Measurements from ENCODE around the gene ARPC5.

The ARPC5 gene

GRCh38 chr1:183589874-183590243 lies 45.7 kb downstream of the ARPC5 start:
- Histone ChIP-seq H3K9me3 (ENCODE audit: insufficient read depth, low read length, severe bottlenecking) (no peaks in the 10 kb centered on the region), H3K4me1 (ENCODE audit: insufficient read depth, low read length) (no peaks in the 10 kb centered on the region), H3K79me2 (ENCODE audit: insufficient read depth, low read length) (no peaks in the 10 kb centered on the region), H3K36me3 (ENCODE audit: insufficient read depth, low read length) (no peaks in the 10 kb centered on the region), H2AFZ (ENCODE audit: low read depth, low read length) (no peak overlapping the region), H3K4me3 (ENCODE audit: low read depth in 1 of 2, low read length in 2 of 2) (no peak overlapping the region), H3K9ac (ENCODE audit: low read depth, low read length) (no peak overlapping the region), H3K27me3 (ENCODE audit: insufficient read depth, low read length, poor library complexity) (no peaks in the 10 kb centered on the region), H3K4me2 (ENCODE audit: insufficient read depth, low read length) (no peak overlapping the region), H3K27ac (ENCODE audit: low read length) (no peak overlapping the region), H4K20me1 (ENCODE audit: insufficient read depth, low read length) (no peaks in the 10 kb centered on the region)
- DNase-seq (no peak), ATAC-seq (ENCODE audit: insufficient read depth, low read depth) (no peak)
- TF ChIP-seq EZH2 (IDR thresholded peaks at IDR 0.05; ENCODE audit: borderline replicate concordance, low read depth, low read length, severe bottlenecking): no peak
- no peak for TF ChIP-seq CTCF (IDR thresholded peaks at IDR 0.05; ENCODE audit: borderline replicate concordance, extremely low read depth, low read length, poor library complexity, severe bottlenecking)

- Histone ChIP-seq H2AFZ (ENCODE audit: low read depth, low read length) (no peak overlapping the region), H3K27ac (ENCODE audit: low read length) (no peak overlapping the region), H3K4me2 (ENCODE audit: insufficient read depth, low read length) (no peak overlapping the region), H3K4me1 (ENCODE audit: insufficient read depth, low read length) (no peaks in the 10 kb centered on the region), H4K20me1 (ENCODE audit: insufficient read depth, low read length) (no peaks in the 10 kb centered on the region), H3K36me3 (ENCODE audit: insufficient read depth, low read length) (no peaks in the 10 kb centered on the region), H3K9ac (ENCODE audit: low read depth, low read length) (no peak overlapping the region), H3K79me2 (ENCODE audit: insufficient read depth, low read length) (no peaks in the 10 kb centered on the region), H3K4me3 (ENCODE audit: low read depth in 1 of 2, low read length in 2 of 2) (no peak overlapping the region), H3K9me3 (ENCODE audit: insufficient read depth, low read length, severe bottlenecking) (no peaks in the 10 kb centered on the region), H3K27me3 (ENCODE audit: insufficient read depth, low read length, poor library complexity) (no peaks in the 10 kb centered on the region)
- DNase-seq (no peak), ATAC-seq (ENCODE audit: insufficient read depth, low read depth) (no peak)
- TF ChIP-seq CTCF (IDR thresholded peaks at IDR 0.05; ENCODE audit: borderline replicate concordance, extremely low read depth, low read length, poor library complexity, severe bottlenecking) (no peak), EZH2 (IDR thresholded peaks at IDR 0.05; ENCODE audit: borderline replicate concordance, low read depth, low read length, severe bottlenecking) (no peak)
Measured at GRCh38 chr1:183589384-183589783, 46.2 kb downstream of the ARPC5 start.

GRCh38 chr1:183588827-183589226 lies 46.8 kb downstream of the ARPC5 start:
- no peak overlapping the region for H3K27ac ChIP-seq (ENCODE audit: low read length)
- no peak for TF ChIP-seq EZH2 (IDR thresholded peaks at IDR 0.05; ENCODE audit: borderline replicate concordance, low read depth, low read length, severe bottlenecking)
- no peak for TF ChIP-seq CTCF (IDR thresholded peaks at IDR 0.05; ENCODE audit: borderline replicate concordance, extremely low read depth, low read length, poor library complexity, severe bottlenecking)
- no peaks in the 10 kb centered on the region for H3K79me2 ChIP-seq (ENCODE audit: insufficient read depth, low read length)
- H3K4me2 ChIP-seq (ENCODE audit: insufficient read depth, low read length): no peak overlapping the region
- no peaks in the 10 kb centered on the region for H3K27me3 ChIP-seq (ENCODE audit: insufficient read depth, low read length, poor library complexity)
- H3K36me3 ChIP-seq (ENCODE audit: insufficient read depth, low read length): no peaks in the 10 kb centered on the region
- H3K9ac ChIP-seq (ENCODE audit: low read depth, low read length): no peak overlapping the region
- no peak for DNase-seq
- H3K4me1 ChIP-seq (ENCODE audit: insufficient read depth, low read length): no peaks in the 10 kb centered on the region
- no peak overlapping the region for H2AFZ ChIP-seq (ENCODE audit: low read depth, low read length)
- no peak overlapping the region for H3K4me3 ChIP-seq (ENCODE audit: low read depth in 1 of 2, low read length in 2 of 2)
- H4K20me1 ChIP-seq (ENCODE audit: insufficient read depth, low read length): no peaks in the 10 kb centered on the region
- ATAC-seq (ENCODE audit: insufficient read depth, low read depth): no peak
- H3K9me3 ChIP-seq (ENCODE audit: insufficient read depth, low read length, severe bottlenecking): no peaks in the 10 kb centered on the region

- H3K79me2 ChIP-seq (ENCODE audit: insufficient read depth, low read length): no peaks in the 10 kb centered on the region
- DNase-seq (no peak), ATAC-seq (ENCODE audit: insufficient read depth, low read depth) (no peak)
- H3K9me3 ChIP-seq (ENCODE audit: insufficient read depth, low read length, severe bottlenecking): no peaks in the 10 kb centered on the region
- no peak overlapping the region for H3K27ac ChIP-seq (ENCODE audit: low read length)
- H3K4me2 ChIP-seq (ENCODE audit: insufficient read depth, low read length): no peak overlapping the region
- TF ChIP-seq CTCF (IDR thresholded peaks at IDR 0.05; ENCODE audit: borderline replicate concordance, extremely low read depth, low read length, poor library complexity, severe bottlenecking) (no peak), EZH2 (IDR thresholded peaks at IDR 0.05; ENCODE audit: borderline replicate concordance, low read depth, low read length, severe bottlenecking) (no peak)
- H3K4me3 ChIP-seq (ENCODE audit: low read depth in 1 of 2, low read length in 2 of 2): no peak overlapping the region
- no peaks in the 10 kb centered on the region for H3K36me3 ChIP-seq (ENCODE audit: insufficient read depth, low read length)
- no peaks in the 10 kb centered on the region for H4K20me1 ChIP-seq (ENCODE audit: insufficient read depth, low read length)
- no peaks in the 10 kb centered on the region for H3K4me1 ChIP-seq (ENCODE audit: insufficient read depth, low read length)
- H3K9ac ChIP-seq (ENCODE audit: low read depth, low read length): no peak overlapping the region
- no peaks in the 10 kb centered on the region for H3K27me3 ChIP-seq (ENCODE audit: insufficient read depth, low read length, poor library complexity)
- no peak overlapping the region for H2AFZ ChIP-seq (ENCODE audit: low read depth, low read length)
Measured at GRCh38 chr1:183586926-183587325, 48.7 kb downstream of the ARPC5 start.

Data from DND-41 (cell line).